GM12878 (cell line): ENCODE results near the gene ASPG. TPM values are rescaled to one million over a fixed set of nuclear protein-coding genes. Genes with fewer than 3 reads are reported as not detected.

Experiments used
- ATAC-seq: fragments of 200-7000 bp; cut with Tn5 transposase; 3 replicates; pipeline ENCODE4 v1.9.1; 2020; ENCODE audit warnings: mild to moderate bottlenecking, moderate library complexity
- BruUV-seq: library from RNA; stranded (reverse); fragments of 400-500 nt; replicated peaks from 2 replicates; lab custom pipeline; 2021; lab: Mats Ljungman, UMichigan
- CTCF ChIA-PET: fragments of 300-600 bp; sonication (Branson Sonifier 250); formaldehyde crosslinking; extraction: SDS; loops from one replicate; lab custom pipeline; 2021; ENCODE audit warnings: inconsistent platforms; lab: Yijun Ruan, JAX
- POLR2A ChIA-PET: fragments of 350-600 bp; formaldehyde crosslinking; extraction: SDS; loops from one replicate; lab custom pipeline; 2021; ENCODE audit warnings: inconsistent platforms; lab: Charles Lee
- RAD21 ChIA-PET: fragments of 300-600 bp; sonication (Branson Sonifier 250); formaldehyde crosslinking; loops from one replicate; lab custom pipeline; 2023; ENCODE audit warnings: antibody characterized with exemption; ENCODE audit not compliant: unreplicated experiment; lab: Charles Lee
- SMC1A ChIA-PET: fragments of 300-600 bp; sonication (Branson Sonifier 250); formaldehyde crosslinking; loops from one replicate; lab custom pipeline; 2023; ENCODE audit not compliant: unreplicated experiment, uncharacterized antibody; lab: Charles Lee
- DNase-seq: peaks from one replicate; pipeline ENCODE4 v3.0.0-alpha.2; 2011; ENCODE audit warnings: low read depth, low spot score
- FAIRE-seq: peaks from 3 replicates; lab custom pipeline; 2011; peaks lifted over from hg19 to GRCh38; lab: Jason Lieb, UNC
- H2AFZ ChIP-seq: 2 replicates; pipeline ENCODE4 v1.6.0; 2011; ENCODE audit warnings: low read depth, low read length, control low read depth; ENCODE audit not compliant: control insufficient read depth
- H3K27ac ChIP-seq: 2 replicates; pipeline ENCODE4 v1.5.1; 2011; ENCODE audit warnings: control low read depth; ENCODE audit not compliant: control insufficient read depth, insufficient read depth
- H3K27me3 ChIP-seq, 2 experiments: replicated peaks in 1 of 2; 2 replicates each; pipeline versions ENCODE4 v1.6.0 to v1.6.1; 2011; ENCODE audit warnings: low read length in 1 of 2; ENCODE audit not compliant: control insufficient read depth in 2 of 2, insufficient read depth in 2 of 2
- H3K36me3 ChIP-seq, 2 experiments: 2 replicates each; pipeline ENCODE4 v1.5.1; 2011; ENCODE audit warnings: low read length in 1 of 2; ENCODE audit not compliant: control insufficient read depth in 2 of 2, insufficient read depth in 2 of 2
- H3K4me1 ChIP-seq: 2 replicates; pipeline ENCODE4 v1.6.1; 2011; ENCODE audit warnings: mild to moderate bottlenecking, low read length, moderate library complexity, mixed read lengths; ENCODE audit not compliant: control insufficient read depth, insufficient read depth
- H3K4me2 ChIP-seq: 2 replicates; pipeline ENCODE4 v1.6.0; 2011; ENCODE audit warnings: control low read depth; ENCODE audit not compliant: control insufficient read depth, insufficient read depth
- H3K4me3 ChIP-seq: fragments of 200-600 bp; sonication (generic); 2 replicates; pipeline ENCODE4 v1.5.1; 2016
- H3K79me2 ChIP-seq: 2 replicates; pipeline ENCODE4 v1.6.0; 2011; ENCODE audit warnings: low read length; ENCODE audit not compliant: control insufficient read depth, insufficient read depth
- H3K9ac ChIP-seq: 2 replicates; pipeline ENCODE4 v1.8.0; 2011; ENCODE audit warnings: low read length, control low read depth, mixed read lengths; ENCODE audit not compliant: control insufficient read depth, insufficient read depth
- H3K9me3 ChIP-seq: replicated peaks from 3 replicates; pipeline ENCODE4 v1.5.1; 2011; ENCODE audit warnings: mild to moderate bottlenecking, low read length; ENCODE audit not compliant: control insufficient read depth, insufficient read depth
- H4K20me1 ChIP-seq: 2 replicates; pipeline ENCODE4 v1.6.0; 2011; ENCODE audit not compliant: control insufficient read depth, insufficient read depth
- ASH2L ChIP-seq: fragments of 300-600, 200-600 bp; sonication (generic); IDR thresholded peaks from 2 replicates; pipeline ENCODE4 v1.6.1; 2017; ENCODE audit warnings: low read depth, mild to moderate bottlenecking, borderline replicate concordance
- CBFB ChIP-seq: IDR thresholded peaks from 2 replicates; pipeline ENCODE4 v1.6.1; 2016; ENCODE audit warnings: antibody characterized with exemption, low read depth
- CHD1 ChIP-seq: IDR thresholded peaks from 2 replicates; pipeline ENCODE4 v1.6.1; 2012; ENCODE audit warnings: low read depth, low read length, improper control_type of control experiment
- HSF1 ChIP-seq: fragments of 150-350 bp; IDR thresholded peaks from 2 replicates; pipeline ENCODE4 v1.6.1; 2014; ENCODE audit warnings: mild to moderate bottlenecking, low read depth, low read length
- MEF2A ChIP-seq: IDR thresholded peaks from 2 replicates; pipeline ENCODE4 v1.6.1; 2011; ENCODE audit warnings: low read depth, mild to moderate bottlenecking, low read length, moderate library complexity; ENCODE audit not compliant: insufficient read depth
- NBN ChIP-seq: fragments of 450-650 bp; IDR thresholded peaks from 2 replicates; pipeline ENCODE4 v1.6.1; 2016
- NFYB ChIP-seq: IDR thresholded peaks from 2 replicates; pipeline ENCODE4 v1.6.1; 2011; ENCODE audit warnings: low read depth, mild to moderate bottlenecking, low read length, improper control_type of control experiment, moderate library complexity; ENCODE audit not compliant: insufficient read depth
- POLR2A ChIP-seq: IDR thresholded peaks from 2 replicates; pipeline ENCODE4 v1.6.1; 2011; ENCODE audit warnings: low read depth, mild to moderate bottlenecking, low read length
- SIN3A ChIP-seq: IDR thresholded peaks from 2 replicates; pipeline ENCODE4 v1.6.1; 2012; ENCODE audit warnings: low read depth, low read length, improper control_type of control experiment
- SMAD1 ChIP-seq: fragments of 450-650 bp; IDR thresholded peaks from 2 replicates; pipeline ENCODE4 v1.6.1; 2018; ENCODE audit warnings: mild to moderate bottlenecking, low read depth; ENCODE audit not compliant: partially characterized antibody
- SRF ChIP-seq, 2 experiments: IDR thresholded peaks; 2 replicates each; pipeline ENCODE4 v1.6.1; 2011; ENCODE audit warnings: low read depth in 2 of 2, low read length in 2 of 2, mild to moderate bottlenecking in 1 of 2, moderate library complexity in 1 of 2
- TARDBP ChIP-seq: IDR thresholded peaks from 2 replicates; pipeline ENCODE4 v1.6.1; 2016; ENCODE audit warnings: borderline replicate concordance
- TCF12 ChIP-seq: IDR thresholded peaks from 2 replicates; pipeline ENCODE4 v1.6.1; 2011; ENCODE audit warnings: low read depth, mild to moderate bottlenecking, low read length
- USF1 ChIP-seq: IDR thresholded peaks from 2 replicates; pipeline ENCODE4 v1.6.1; 2011; ENCODE audit warnings: borderline replicate concordance, low read depth, mild to moderate bottlenecking, moderate library complexity, mixed read lengths, low read length; ENCODE audit not compliant: insufficient read depth; ENCODE audit errors: extremely low read length
- ZBED1 ChIP-seq: IDR thresholded peaks from 2 replicates; pipeline ENCODE4 v1.6.1; 2016; ENCODE audit warnings: borderline replicate concordance
- ZNF217 ChIP-seq: fragments of 450-650 bp; IDR thresholded peaks from 2 replicates; pipeline ENCODE4 v1.6.1; 2017; ENCODE audit warnings: antibody characterized with exemption, mild to moderate bottlenecking
- ZNF384 ChIP-seq: IDR thresholded peaks from 2 replicates; pipeline ENCODE4 v1.6.1; 2012; ENCODE audit warnings: low read depth, mild to moderate bottlenecking, low read length, improper control_type of control experiment, borderline replicate concordance
- WGBS: methylation state at CpG from one replicate; pipeline ENCODE4 v1.1.6; 2016; ENCODE audit warnings: low lambda C conversion rate; ENCODE audit not compliant: insufficient replicate concordance, insufficient coverage; ENCODE audit errors: missing lambda C conversion rate; 5-methylcytosine and 5-hydroxymethylcytosine counted together
- in situ Hi-C: fragments of 300-500 bp; cut with MboI; formaldehyde crosslinking; loops from 9 replicates; pipeline ENCODE4 v1.14.3; 2018; ENCODE audit warnings: mixed read lengths
- intact Hi-C: fragments of 100-400 bp; cut with micrococcal nuclease; formaldehyde crosslinking; loops from one replicate; pipeline ENCODE4 v1.14.2; 2022; ENCODE audit not compliant: unreplicated experiment
- polyA plus RNA-seq, 11 experiments: library from polyadenylated mRNA; depleted of rRNA in 4 of 11; unstranded in 6 of 11; stranded (reverse) in 5 of 11; fragments of >200 nt; fragmentation: Nextera tagmentation in 4 of 11; fragmentation: Illumina TruSeq in 1 of 11; extraction: Ambion mirVana in 4 of 11; extraction: Trizol in 1 of 11; gene quantifications; 1 replicate in 1 of 11; 2 replicates in 10 of 11; pipeline versions ENCODE4 v1.2.1 to v1.2.3, GENCODE V29; 2011 to 2016; ENCODE audit warnings: inconsistent platforms in 2 of 11, missing spikeins in 2 of 11, low read depth in 1 of 11
- total RNA-seq, 4 experiments: library from RNA; depleted of rRNA in 3 of 4; stranded (reverse); fragments of >200 nt in 3 of 4; fragmentation: Illumina TruSeq in 1 of 4; extraction: Trizol in 1 of 4; gene quantifications; 2 replicates each; pipeline versions ENCODE4 v1.2.1 to v1.2.3, GENCODE V29; 2013 to 2021
- TF ChIP-seq, protein P1 (sequence below): IDR thresholded peaks from 2 replicates; pipeline ENCODE4 v1.6.1; 2012; ENCODE audit warnings: low read depth, low read length, improper control_type of control experiment
- TF ChIP-seq, protein P2 (sequence below): IDR thresholded peaks from 2 replicates; pipeline ENCODE4 v1.6.1; 2012; ENCODE audit warnings: low read length, inconsistent platforms

ASPG gene
- total and polyA plus RNA-seq, 10 of the 15 experiments (the other 5 are each of a cell fraction or from before 2014, with no cell fraction given), result not detected

DNA sequence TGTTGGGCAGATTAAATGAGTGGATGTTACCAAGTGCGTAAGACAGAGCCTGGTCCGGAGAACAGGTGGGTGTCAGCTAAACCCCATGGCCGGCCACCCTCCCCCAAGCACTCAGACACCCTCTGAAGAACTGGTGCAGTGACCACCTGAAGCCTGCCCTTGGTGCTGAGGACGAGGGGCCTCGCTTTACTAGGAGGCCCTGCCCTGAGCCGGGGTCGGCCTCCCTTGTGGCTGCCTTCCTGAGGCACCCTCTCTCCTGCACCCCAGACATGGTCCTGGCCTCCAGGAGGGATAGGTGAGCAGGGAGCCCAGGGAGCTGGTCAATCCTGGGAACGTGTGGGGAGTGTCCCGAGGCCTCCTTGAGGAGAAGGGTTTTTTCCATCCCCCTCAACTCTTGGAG, 48.0 kb downstream of the ASPG start (continued):
- TF ChIP-seq SRF (IDR thresholded peaks at IDR 0.05; ENCODE audit: low read depth in 2 of 2, low read length in 2 of 2), result no peak
- TF ChIP-seq ZNF217, result no peak
- no peak for TF ChIP-seq MEF2A
- TF ChIP-seq NFYB, result no peak
- TF ChIP-seq ZBED1, result no peak
- TF ChIP-seq ZNF384, result no peak
- TF ChIP-seq POLR2A, result no peak
- TF ChIP-seq SIN3A, result no peak
- TF ChIP-seq, protein P1, sequence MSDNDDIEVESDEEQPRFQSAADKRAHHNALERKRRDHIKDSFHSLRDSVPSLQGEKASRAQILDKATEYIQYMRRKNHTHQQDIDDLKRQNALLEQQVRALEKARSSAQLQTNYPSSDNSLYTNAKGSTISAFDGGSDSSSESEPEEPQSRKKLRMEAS, result no peak
- no peak for TF ChIP-seq CHD1

DNA sequence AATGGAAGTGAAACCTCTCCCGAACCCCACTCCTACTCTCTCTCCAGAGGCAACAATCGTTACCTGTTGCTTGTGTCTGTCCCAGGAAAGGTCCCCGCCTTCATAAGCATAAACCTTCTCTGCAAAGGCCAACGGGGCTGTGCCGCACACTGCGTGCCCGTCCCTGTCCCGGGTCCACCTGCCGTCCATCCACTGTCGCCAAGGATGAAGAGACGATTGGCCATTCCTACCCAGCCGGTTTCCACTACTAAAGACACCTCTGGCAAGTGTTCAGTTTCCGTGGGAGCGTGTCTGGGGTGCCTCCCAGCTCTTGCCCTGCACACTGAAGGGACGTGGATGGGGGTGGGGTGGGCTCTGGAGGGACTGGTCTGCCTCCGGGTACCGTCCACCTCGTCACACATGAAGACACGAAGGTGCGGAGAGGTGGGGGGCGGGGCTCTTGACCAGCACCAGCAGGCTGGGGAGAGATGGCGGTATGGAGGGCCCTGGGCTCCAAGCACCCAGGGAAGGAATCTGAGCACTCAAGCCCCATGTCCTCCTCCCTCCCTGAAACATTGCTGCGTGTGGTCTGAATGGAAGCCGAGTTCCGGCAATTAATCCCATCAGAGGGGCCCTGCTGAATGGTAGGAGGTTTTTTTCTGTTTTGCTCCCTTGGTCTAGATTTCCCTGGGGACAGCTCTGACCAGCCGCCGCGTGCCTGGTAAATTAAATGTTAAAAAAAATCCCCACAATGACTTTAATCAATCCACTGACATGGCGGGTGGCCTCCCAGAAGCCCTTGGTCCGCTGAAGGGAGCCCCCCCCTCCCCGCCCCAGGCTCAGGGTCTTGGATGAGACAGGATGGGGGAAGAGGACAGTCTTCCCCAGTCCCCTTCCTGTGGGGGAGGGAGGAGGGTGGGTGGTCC, 48.8 kb downstream of the ASPG start:
- Histone ChIP-seq H3K9me3 (no peaks in the 10 kb centered on the region; the same call in 2 of the 3 replicates), H3K36me3 (no peaks in the 10 kb centered on the region), H3K27ac (no peak overlapping the region), H3K4me1 (no peaks in the 10 kb centered on the region)
- ChIA-PET RAD21 (no interaction called here), POLR2A (no interaction called here), CTCF (no interaction called here), SMC1A (no interaction called here)
- 53% methylated on average over 31 of the region's 31 CpGs for WGBS
- DNase-seq, result no peak
- intact Hi-C loops, result no loop called here
- no peak for TF ChIP-seq SMAD1
- TF ChIP-seq, protein P2, sequence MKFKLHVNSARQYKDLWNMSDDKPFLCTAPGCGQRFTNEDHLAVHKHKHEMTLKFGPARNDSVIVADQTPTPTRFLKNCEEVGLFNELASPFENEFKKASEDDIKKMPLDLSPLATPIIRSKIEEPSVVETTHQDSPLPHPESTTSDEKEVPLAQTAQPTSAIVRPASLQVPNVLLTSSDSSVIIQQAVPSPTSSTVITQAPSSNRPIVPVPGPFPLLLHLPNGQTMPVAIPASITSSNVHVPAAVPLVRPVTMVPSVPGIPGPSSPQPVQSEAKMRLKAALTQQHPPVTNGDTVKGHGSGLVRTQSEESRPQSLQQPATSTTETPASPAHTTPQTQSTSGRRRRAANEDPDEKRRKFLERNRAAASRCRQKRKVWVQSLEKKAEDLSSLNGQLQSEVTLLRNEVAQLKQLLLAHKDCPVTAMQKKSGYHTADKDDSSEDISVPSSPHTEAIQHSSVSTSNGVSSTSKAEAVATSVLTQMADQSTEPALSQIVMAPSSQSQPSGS, result no peak
- TF ChIP-seq TARDBP, result no peak
- TF ChIP-seq USF1, result no peak
- TF ChIP-seq ASH2L, result no peak
- TF ChIP-seq CBFB, result no peak
- no peak for TF ChIP-seq TCF12
- TF ChIP-seq NBN, result no peak
- TF ChIP-seq HSF1, result no peak
- TF ChIP-seq, all 136 proteins: peak for 0
- no peak overlapping the region for H3K4me3 ChIP-seq
- H3K4me2 ChIP-seq, result no peak overlapping the region
- no peaks in the 10 kb centered on the region for H3K79me2 ChIP-seq
- in situ Hi-C loops, result no loop called here
- H4K20me1 ChIP-seq, result no peaks in the 10 kb centered on the region
- no peak overlapping the region for H3K9ac ChIP-seq
- BruUV-seq, result no TSS peak
- peaks cover 10 to 15% of the 10 kb centered on the region in 2 experiments; a peak in 3 of 4 replicates for H3K27me3 ChIP-seq
- no peak for ATAC-seq
- FAIRE-seq, result no peak
- no peak overlapping the region for H2AFZ ChIP-seq
